Prostate gland (tissue), 2 donors: ENCODE measurements around the gene GPBP1L1. TPM values are rescaled to one million over a fixed set of nuclear protein-coding genes. Genes with fewer than 3 reads are reported as not detected.
"Not testable (repeated sequence)": the region's sequence is repeated elsewhere in the genome, so short reads cannot be mapped to it uniquely, and the experiment has no call there.

Experiments
- DNase-seq: peaks from one replicate; pipeline ENCODE4 v3.0.0-alpha.2; 2019; ENCODE audit warnings: low spot score
- H3K27ac ChIP-seq, 2 donors: fragments of 200-600 bp; sonication (generic); 2 replicates each; pipeline ENCODE4 v1.5.1; 2017 to 2019
- H3K27me3 ChIP-seq: fragments of 200-600 bp; sonication (generic); replicated peaks from 2 replicates; pipeline ENCODE4 v1.5.1; 2019; ENCODE audit not compliant: insufficient read depth
- H3K36me3 ChIP-seq, 2 donors: fragments of 200-600 bp; sonication (generic); 1 replicate in 1 of 2; 2 replicates in 1 of 2; pipeline versions ENCODE4 v1.5.1 to v1.8.1; 2017 to 2019
- H3K4me1 ChIP-seq: fragments of 200-600 bp; sonication (generic); replicated peaks from 2 replicates; pipeline ENCODE4 v1.5.1; 2019
- H3K4me3 ChIP-seq, 2 donors: fragments of 200-600 bp; sonication (generic); 2 replicates each; pipeline ENCODE4 v1.5.1; 2017 to 2019
- H3K9me3 ChIP-seq: fragments of 200-600 bp; sonication (generic); 2 replicates; pipeline ENCODE4 v1.5.1; 2017
- CTCF ChIP-seq, 4 experiments: fragments of 200-600 bp in 2 of 4; fragments of 450-650 bp in 2 of 4; sonication (generic) in 2 of 4; IDR thresholded peaks; 1 replicate in 3 of 4; 2 replicates in 1 of 4; pipeline ENCODE4 v1.5.1; 2016 to 2019; ENCODE audit warnings: antibody characterized with exemption in 4 of 4, mild to moderate bottlenecking in 2 of 4, moderate library complexity in 2 of 4
- POLR2A ChIP-seq: fragments of 450-650 bp; IDR thresholded peaks from one replicate; pipeline ENCODE4 v1.6.1; 2016; ENCODE audit warnings: antibody characterized with exemption, mild to moderate bottlenecking
- POLR2AphosphoS5 ChIP-seq: sonication (generic); formaldehyde crosslinking; IDR thresholded peaks from one replicate; pipeline ENCODE4 v1.6.1; 2017; ENCODE audit warnings: antibody characterized with exemption
- WGBS: methylation state at CpG from one replicate; pipeline ENCODE4 v1.1.5; 2018; 5-methylcytosine and 5-hydroxymethylcytosine counted together
- intact Hi-C: fragments of 100-400 bp; cut with DNase I; formaldehyde crosslinking; loops from one replicate; pipeline ENCODE4 v1.14.2; 2022
- total RNA-seq, 2 donors: library from RNA; depleted of rRNA; stranded (reverse); fragments of >200 nt; gene quantifications; one replicate each; pipeline ENCODE4 v1.1.0, GENCODE V29; 2016

The GPBP1L1 gene
- total RNA-seq, 2 donors from 2014 or later = 120 to 153 TPM

DNA sequence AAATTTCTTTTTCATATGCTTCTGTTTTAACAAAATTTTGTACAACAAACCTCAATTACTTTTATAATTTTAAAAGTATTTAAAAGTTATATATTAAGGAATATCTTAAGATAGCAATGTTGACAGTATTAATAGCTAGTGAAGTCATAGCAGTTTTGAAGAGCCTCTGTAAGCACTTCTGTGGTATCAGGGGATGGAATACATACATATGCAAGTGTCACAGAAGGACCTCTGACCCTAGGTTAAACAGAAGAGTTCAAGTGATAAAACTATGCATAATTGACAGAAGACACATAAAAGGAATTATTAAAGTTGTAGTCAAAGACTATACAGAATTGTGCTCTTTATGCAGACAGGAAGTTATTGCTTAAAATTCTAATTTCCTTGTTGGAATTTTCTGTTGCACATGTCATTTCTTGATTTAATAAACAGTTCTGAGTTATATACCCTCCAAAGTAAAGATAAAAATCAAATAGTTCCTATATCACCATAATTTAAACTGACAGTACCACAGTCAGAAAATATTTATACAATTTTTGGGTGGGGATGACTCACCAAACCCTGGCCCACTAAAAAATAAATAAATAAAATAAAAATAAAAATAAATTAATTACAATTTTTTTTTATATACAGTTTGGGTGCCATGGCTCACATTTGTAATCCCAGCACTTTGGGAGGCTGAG is 37.1 kb upstream of the GPBP1L1 start:
- Histone ChIP-seq H3K4me3 (no peak overlapping the region), H3K4me1 (no peaks in the 10 kb centered on the region), H3K36me3 (no peaks in the 10 kb centered on the region), H3K9me3 (no peaks in the 10 kb centered on the region), H3K27ac (no peak overlapping the region), H3K27me3 (no peaks in the 10 kb centered on the region)
- TF ChIP-seq CTCF (IDR thresholded peaks at IDR 0.05) (no peak), POLR2A (no peak), POLR2AphosphoS5 (no peak)
- intact Hi-C loops = no loop called here
- no peak for DNase-seq

DNA sequence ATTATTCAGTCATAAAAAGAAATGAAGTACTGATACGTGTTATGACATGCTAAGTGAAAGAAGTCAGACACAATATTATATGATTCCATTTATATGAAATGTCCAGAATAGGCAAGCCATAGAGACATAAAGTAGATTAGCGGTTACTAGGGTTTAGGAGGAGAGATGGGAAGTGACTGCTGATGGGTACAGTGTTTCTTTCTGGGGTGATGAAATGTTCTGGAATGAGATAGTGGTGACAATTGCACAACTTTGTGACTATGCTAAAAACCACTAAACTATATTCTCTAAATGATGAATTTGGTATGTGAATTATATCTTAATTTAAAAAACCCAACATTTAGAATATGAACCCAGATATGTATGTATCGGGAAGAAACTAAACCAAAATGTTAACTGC is 36.5 kb upstream of the GPBP1L1 start:
- Histone ChIP-seq H3K4me1 (no peaks in the 10 kb centered on the region), H3K9me3 (no peaks in the 10 kb centered on the region), H3K36me3 (no peaks in the 10 kb centered on the region), H3K27ac (no peak overlapping the region), H3K27me3 (no peaks in the 10 kb centered on the region), H3K4me3 (no peak overlapping the region)
- WGBS = 97% methylated on average over 3 of the region's 3 CpGs
- intact Hi-C loops = no loop called here
- TF ChIP-seq POLR2AphosphoS5 (no peak), CTCF (IDR thresholded peaks at IDR 0.05) (no peak), POLR2A (no peak)
- no peak for DNase-seq

GRCh38 chr1:45721207-45721606 is 34.9 kb upstream of the GPBP1L1 start:
- Histone ChIP-seq H3K9me3 (no peaks in the 10 kb centered on the region), H3K27ac (no peak overlapping the region), H3K4me1 (no peaks in the 10 kb centered on the region), H3K4me3 (no peak overlapping the region), H3K27me3 (no peaks in the 10 kb centered on the region), H3K36me3 (no peaks in the 10 kb centered on the region)
- no peak for DNase-seq
- intact Hi-C loops = no loop called here
- 85% methylated on average over 1 of the region's 1 CpG for WGBS
- TF ChIP-seq POLR2A (no peak), POLR2AphosphoS5 (no peak), CTCF (IDR thresholded peaks at IDR 0.05) (no peak)

- DNase-seq = no peak
- Histone ChIP-seq H3K27me3 (no peaks in the 10 kb centered on the region), H3K4me3 (no peak overlapping the region), H3K4me1 (no peaks in the 10 kb centered on the region), H3K27ac (no peak overlapping the region), H3K36me3 (no peaks in the 10 kb centered on the region), H3K9me3 (no peaks in the 10 kb centered on the region)
- intact Hi-C loops = no loop called here
- no peak for TF ChIP-seq POLR2AphosphoS5
- WGBS = 100% methylated on average over 1 of the region's 1 CpG
These were observed 32.0 kb upstream of the GPBP1L1 start for GRCh38 chr1:45718289-45718688.

GRCh38 chr1:45717386-45717785 is 31.1 kb upstream of the GPBP1L1 start:
- 86% methylated on average over 8 of the region's 8 CpGs for WGBS
- H3K9me3 ChIP-seq, H3K27ac ChIP-seq, intact Hi-C loops, DNase-seq, H3K36me3 ChIP-seq, H3K27me3 ChIP-seq, H3K4me1 ChIP-seq, H3K4me3 ChIP-seq: not testable (repeated sequence)

DNA sequence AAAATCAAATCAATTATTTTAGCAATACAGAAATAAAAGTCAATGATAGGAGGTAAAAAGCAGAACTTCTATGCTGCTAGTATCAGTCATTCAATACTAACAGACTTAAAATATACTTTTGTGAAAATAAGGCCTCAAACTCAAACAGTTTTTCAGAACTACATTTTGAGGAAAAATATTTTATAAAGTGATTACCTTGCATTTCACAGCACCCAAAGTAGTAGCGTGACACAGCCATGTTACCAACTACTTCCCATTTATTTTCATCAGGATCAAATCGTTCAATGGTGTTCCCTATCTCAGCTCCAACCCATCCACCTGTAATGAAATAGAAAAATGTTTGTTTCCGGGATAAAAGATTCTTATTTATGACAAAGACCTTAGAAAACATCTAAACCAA is 30.4 kb upstream of the GPBP1L1 start:
- intact Hi-C loops = no loop called here
- TF ChIP-seq POLR2AphosphoS5 (no peak), POLR2A (no peak), CTCF (IDR thresholded peaks at IDR 0.05) (no peak)
- no peak for DNase-seq
- Histone ChIP-seq H3K27ac (no peak overlapping the region), H3K4me3 (no peak overlapping the region), H3K27me3 (no peaks in the 10 kb centered on the region), H3K4me1 (no peaks in the 10 kb centered on the region), H3K36me3 (no peaks in the 10 kb centered on the region), H3K9me3 (no peaks in the 10 kb centered on the region)
- 94% methylated on average over 3 of the region's 3 CpGs for WGBS
